ENCODE data around the gene VDAC2. TPM values are rescaled to one million over a fixed set of nuclear protein-coding genes. Genes with fewer than 3 reads are reported as not detected.

VDAC2 gene
- polyA plus RNA-seq, 1 donor from 2014 or later, result 291 TPM

DNA sequence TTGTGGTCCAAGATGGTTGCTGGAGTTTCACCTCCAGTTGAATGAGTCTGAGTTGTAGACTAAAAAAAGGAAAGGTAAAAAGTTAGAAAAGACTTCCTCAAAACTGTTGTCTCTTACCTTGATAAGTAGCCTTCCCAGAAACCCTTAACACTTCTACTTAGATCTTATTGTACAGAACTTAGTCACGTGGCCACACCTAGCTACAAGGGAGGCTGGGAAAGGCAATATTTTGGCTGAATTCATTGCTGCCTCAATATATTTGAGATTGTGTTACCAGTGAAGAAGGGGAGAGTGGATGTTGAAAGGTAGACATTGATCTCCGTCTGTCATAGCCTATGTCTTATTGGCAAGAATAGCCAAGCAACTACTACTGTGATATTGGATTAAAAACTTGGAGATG is 35.5 kb upstream of the VDAC2 start:
- H3F3A ChIP-seq (ENCODE audit: insufficient read depth, low read length, poor library complexity, severe bottlenecking), result no peaks in the 10 kb centered on the region
- no peaks in the 10 kb centered on the region for H3K9me3 ChIP-seq (ENCODE audit: low read length)
- H3K79me2 ChIP-seq (replicated peaks; ENCODE audit: insufficient read depth, low read length), result no peaks in the 10 kb centered on the region
- no peak overlapping the region for H3K9ac ChIP-seq (ENCODE audit: low read length)
- H4K20me1 ChIP-seq (ENCODE audit: insufficient read depth), result no peaks in the 10 kb centered on the region
- H3K27ac ChIP-seq (ENCODE audit: low read length), result no peak overlapping the region
- H3K36me3 ChIP-seq (ENCODE audit: insufficient read depth, low read length), result no peaks in the 10 kb centered on the region
- no peak overlapping the region for H2AFZ ChIP-seq (ENCODE audit: low read depth, low read length)
- TF ChIP-seq RAD21 (conservative IDR thresholded peaks at IDR 0.05) (no peak), TAF1 (IDR thresholded peaks at IDR 0.05; ENCODE audit: low read depth) (no peak), POLR2AphosphoS5 (IDR thresholded peaks at IDR 0.05) (no peak), EZH2 (IDR thresholded peaks at IDR 0.05; ENCODE audit: borderline replicate concordance, insufficient read depth, low read length, poor library complexity, severe bottlenecking) (no peak), CTCF (IDR thresholded peaks at IDR 0.05; ENCODE audit: poor library complexity, severe bottlenecking) (no peak), SMC3 (conservative IDR thresholded peaks at IDR 0.05; ENCODE audit: poor library complexity) (no peak), EP300 (conservative IDR thresholded peaks at IDR 0.05; ENCODE audit: poor library complexity, severe bottlenecking) (no peak), MXI1 (conservative IDR thresholded peaks at IDR 0.05; ENCODE audit: poor library complexity, severe bottlenecking) (no peak)
- TF ChIP-seq, protein P1, sequence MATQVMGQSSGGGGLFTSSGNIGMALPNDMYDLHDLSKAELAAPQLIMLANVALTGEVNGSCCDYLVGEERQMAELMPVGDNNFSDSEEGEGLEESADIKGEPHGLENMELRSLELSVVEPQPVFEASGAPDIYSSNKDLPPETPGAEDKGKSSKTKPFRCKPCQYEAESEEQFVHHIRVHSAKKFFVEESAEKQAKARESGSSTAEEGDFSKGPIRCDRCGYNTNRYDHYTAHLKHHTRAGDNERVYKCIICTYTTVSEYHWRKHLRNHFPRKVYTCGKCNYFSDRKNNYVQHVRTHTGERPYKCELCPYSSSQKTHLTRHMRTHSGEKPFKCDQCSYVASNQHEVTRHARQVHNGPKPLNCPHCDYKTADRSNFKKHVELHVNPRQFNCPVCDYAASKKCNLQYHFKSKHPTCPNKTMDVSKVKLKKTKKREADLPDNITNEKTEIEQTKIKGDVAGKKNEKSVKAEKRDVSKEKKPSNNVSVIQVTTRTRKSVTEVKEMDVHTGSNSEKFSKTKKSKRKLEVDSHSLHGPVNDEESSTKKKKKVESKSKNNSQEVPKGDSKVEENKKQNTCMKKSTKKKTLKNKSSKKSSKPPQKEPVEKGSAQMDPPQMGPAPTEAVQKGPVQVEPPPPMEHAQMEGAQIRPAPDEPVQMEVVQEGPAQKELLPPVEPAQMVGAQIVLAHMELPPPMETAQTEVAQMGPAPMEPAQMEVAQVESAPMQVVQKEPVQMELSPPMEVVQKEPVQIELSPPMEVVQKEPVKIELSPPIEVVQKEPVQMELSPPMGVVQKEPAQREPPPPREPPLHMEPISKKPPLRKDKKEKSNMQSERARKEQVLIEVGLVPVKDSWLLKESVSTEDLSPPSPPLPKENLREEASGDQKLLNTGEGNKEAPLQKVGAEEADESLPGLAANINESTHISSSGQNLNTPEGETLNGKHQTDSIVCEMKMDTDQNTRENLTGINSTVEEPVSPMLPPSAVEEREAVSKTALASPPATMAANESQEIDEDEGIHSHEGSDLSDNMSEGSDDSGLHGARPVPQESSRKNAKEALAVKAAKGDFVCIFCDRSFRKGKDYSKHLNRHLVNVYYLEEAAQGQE (IDR thresholded peaks at IDR 0.05; ENCODE audit: borderline replicate concordance), result no peak
- H3K9me2 ChIP-seq (ENCODE audit: insufficient read depth, low read length), result no peaks in the 10 kb centered on the region
- H3K27me3 ChIP-seq (ENCODE audit: insufficient read depth, low read depth, low read length), result no peaks in the 10 kb centered on the region
- H3K4me2 ChIP-seq (ENCODE audit: low read length), result no peak overlapping the region
- no peak overlapping the region for H3K4me3 ChIP-seq (ENCODE audit: low read length)

DNA sequence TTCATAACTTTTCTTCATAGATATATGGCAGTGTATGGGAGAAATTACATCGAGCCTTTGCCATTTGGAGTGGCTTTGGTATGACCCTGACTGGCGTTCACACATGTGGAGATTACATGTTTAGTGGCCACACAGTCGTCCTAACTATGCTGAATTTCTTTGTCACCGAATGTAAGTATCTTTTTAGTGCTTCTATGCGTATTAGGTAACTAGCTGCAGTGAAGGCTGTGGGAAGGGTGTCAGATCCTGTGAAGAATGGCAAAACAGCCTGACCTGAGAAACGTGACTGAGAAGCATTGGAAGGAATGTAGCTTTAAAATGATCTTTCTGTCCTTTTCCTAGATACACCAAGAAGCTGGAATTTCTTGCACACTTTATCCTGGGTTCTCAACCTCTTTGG is 34.5 kb upstream of the VDAC2 start:
- Histone ChIP-seq H3K27ac (ENCODE audit: low read length) (no peak overlapping the region), H3F3A (ENCODE audit: insufficient read depth, low read length, poor library complexity, severe bottlenecking) (no peaks in the 10 kb centered on the region), H3K79me2 (replicated peaks; ENCODE audit: insufficient read depth, low read length) (no peaks in the 10 kb centered on the region), H3K9me3 (ENCODE audit: low read length) (no peaks in the 10 kb centered on the region), H3K9ac (ENCODE audit: low read length) (no peak overlapping the region), H3K4me2 (ENCODE audit: low read length) (no peak overlapping the region), H3K36me3 (ENCODE audit: insufficient read depth, low read length) (no peaks in the 10 kb centered on the region), H3K27me3 (ENCODE audit: insufficient read depth, low read depth, low read length) (no peaks in the 10 kb centered on the region), H2AFZ (ENCODE audit: low read depth, low read length) (no peak overlapping the region), H3K9me2 (ENCODE audit: insufficient read depth, low read length) (no peaks in the 10 kb centered on the region), H4K20me1 (ENCODE audit: insufficient read depth) (no peaks in the 10 kb centered on the region), H3K4me3 (ENCODE audit: low read length) (no peak overlapping the region)
- TF ChIP-seq, protein P1 (IDR thresholded peaks at IDR 0.05; ENCODE audit: borderline replicate concordance), result no peak
- no peak for TF ChIP-seq MXI1 (conservative IDR thresholded peaks at IDR 0.05; ENCODE audit: poor library complexity, severe bottlenecking)
- TF ChIP-seq SMC3 (conservative IDR thresholded peaks at IDR 0.05; ENCODE audit: poor library complexity), result no peak
- no peak for TF ChIP-seq CTCF (IDR thresholded peaks at IDR 0.05; ENCODE audit: poor library complexity, severe bottlenecking)
- TF ChIP-seq POLR2AphosphoS5 (IDR thresholded peaks at IDR 0.05), result no peak
- no peak for TF ChIP-seq RAD21 (conservative IDR thresholded peaks at IDR 0.05)
- TF ChIP-seq TAF1 (IDR thresholded peaks at IDR 0.05; ENCODE audit: low read depth), result no peak
- no peak for TF ChIP-seq EZH2 (IDR thresholded peaks at IDR 0.05; ENCODE audit: borderline replicate concordance, insufficient read depth, low read length, poor library complexity, severe bottlenecking)
- no peak for TF ChIP-seq EP300 (conservative IDR thresholded peaks at IDR 0.05; ENCODE audit: poor library complexity, severe bottlenecking)

All from neural cell (in vitro differentiated cells).